KOPT-K1 (cell line): Measurements from ENCODE around the gene PTGIR.
"Not testable (repeated sequence)": the region's sequence is repeated elsewhere in the genome, so short reads cannot be mapped to it uniquely, and the experiment has no call there.

Source experiments
- H3K27ac ChIP-seq: fragments of 200-600 bp; sonication (generic); 2 replicates; pipeline ENCODE4 v1.5.1; 2016; ENCODE audit warnings: antibody characterized with exemption, mild to moderate bottlenecking, low read depth, low read length; ENCODE audit not compliant: poor library complexity, severe bottlenecking
- H3K36me3 ChIP-seq: fragments of 200-600 bp; sonication (generic); 2 replicates; pipeline ENCODE4 v1.5.1; 2017; ENCODE audit warnings: antibody characterized with exemption, mild to moderate bottlenecking, low read length, moderate library complexity; ENCODE audit not compliant: insufficient read depth
- H3K9me3 ChIP-seq: fragments of 200-600 bp; sonication (generic); 2 replicates; pipeline ENCODE4 v1.5.1; 2017; ENCODE audit warnings: antibody characterized with exemption, low read length, mild to moderate bottlenecking; ENCODE audit not compliant: insufficient read depth, poor library complexity, severe bottlenecking

PTGIR gene

GRCh38 chr19:46629546-46630025 is 4.7 kb upstream of the PTGIR start:
- no peak overlapping the region for H3K27ac ChIP-seq
- no peaks in the 10 kb centered on the region for H3K36me3 ChIP-seq
- no peaks in the 10 kb centered on the region for H3K9me3 ChIP-seq

GRCh38 chr19:46628970-46629369 is 4.1 kb upstream of the PTGIR start:
- H3K27ac ChIP-seq, H3K36me3 ChIP-seq, H3K9me3 ChIP-seq: not testable (repeated sequence)

DNA sequence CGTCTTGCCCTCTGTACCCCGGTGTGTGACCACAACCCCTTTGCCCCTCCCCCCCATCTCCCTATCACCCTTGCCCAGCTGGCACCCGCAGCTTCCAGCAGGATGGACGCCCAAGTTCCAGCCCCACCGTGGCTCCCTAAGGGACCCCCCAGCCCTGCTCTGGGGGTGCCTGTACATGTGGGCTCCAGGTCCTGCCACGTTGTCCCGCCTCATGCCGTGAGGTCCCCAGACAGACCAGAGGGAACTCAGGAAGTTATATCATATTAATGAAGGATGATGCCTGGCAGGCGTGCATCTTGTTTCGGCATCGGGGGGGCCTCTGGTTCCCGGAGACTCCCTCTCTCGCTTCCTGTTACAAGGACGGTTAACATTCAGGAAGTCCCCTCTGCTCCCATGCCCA is 1.6 kb upstream of the PTGIR start:
- no peak overlapping the region for H3K27ac ChIP-seq
- no peaks in the 10 kb centered on the region for H3K36me3 ChIP-seq
- no peaks in the 10 kb centered on the region for H3K9me3 ChIP-seq

GRCh38 chr19:46625731-46626130 is 842 bp upstream of the PTGIR start:
- H3K36me3 ChIP-seq = no peaks in the 10 kb centered on the region
- no peaks in the 10 kb centered on the region for H3K9me3 ChIP-seq
- no peak overlapping the region for H3K27ac ChIP-seq

GRCh38 chr19:46623915-46624502 is 880 bp downstream of the PTGIR start:
- no peak overlapping the region for H3K27ac ChIP-seq
- H3K36me3 ChIP-seq = no peaks in the 10 kb centered on the region

DNA sequence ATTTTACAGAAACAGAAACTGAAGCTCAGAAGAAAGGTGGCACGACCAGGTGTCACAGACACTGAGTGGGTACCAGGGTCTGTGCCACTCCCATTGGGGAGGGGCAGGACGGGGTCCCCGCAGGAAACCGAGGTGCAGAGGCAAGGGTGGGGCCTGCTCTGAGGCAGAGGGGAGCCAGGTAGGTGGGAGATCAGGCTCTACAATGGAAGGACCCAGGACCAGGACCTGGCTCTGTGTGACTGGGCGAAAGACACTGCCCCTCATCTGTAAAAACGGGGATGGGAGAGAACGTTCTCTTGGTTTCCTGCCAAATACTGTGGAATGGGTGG is 2.8 kb downstream of the PTGIR start:
- Histone ChIP-seq H3K9me3 (no peaks in the 10 kb centered on the region), H3K27ac (no peak overlapping the region), H3K36me3 (no peaks in the 10 kb centered on the region)

More at GRCh38 chr19:46623915-46624502, 880 bp downstream of the PTGIR start:
- H3K9me3 ChIP-seq = no peaks in the 10 kb centered on the region

GRCh38 chr19:46621191-46622117 is 3.4 kb downstream of the PTGIR start:
- Histone ChIP-seq H3K27ac (no peak overlapping the region), H3K36me3 (no peaks in the 10 kb centered on the region), H3K9me3 (no peaks in the 10 kb centered on the region)

DNA sequence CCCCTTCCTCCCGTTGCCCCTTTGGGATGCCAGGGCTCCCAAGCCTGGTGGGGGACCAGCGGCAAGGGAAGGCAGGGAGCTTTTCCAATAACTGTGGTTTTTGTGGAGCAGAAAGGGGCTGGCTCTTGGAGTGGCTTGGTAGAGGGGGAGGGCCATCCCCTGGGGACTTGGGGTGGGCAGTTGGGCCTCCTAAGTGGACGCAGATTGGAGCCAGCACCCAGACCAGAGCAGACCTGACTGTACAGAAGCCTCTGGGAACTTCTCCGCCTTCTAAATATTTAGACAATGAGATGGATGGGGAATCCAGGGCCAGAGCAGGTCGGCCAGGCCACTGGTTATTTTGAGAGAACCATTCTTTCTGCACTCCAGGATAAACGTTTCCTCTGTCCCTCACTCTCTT is 4.2 kb downstream of the PTGIR start:
- Histone ChIP-seq H3K27ac (no peak overlapping the region), H3K36me3 (no peaks in the 10 kb centered on the region), H3K9me3 (no peaks in the 10 kb centered on the region)

DNA sequence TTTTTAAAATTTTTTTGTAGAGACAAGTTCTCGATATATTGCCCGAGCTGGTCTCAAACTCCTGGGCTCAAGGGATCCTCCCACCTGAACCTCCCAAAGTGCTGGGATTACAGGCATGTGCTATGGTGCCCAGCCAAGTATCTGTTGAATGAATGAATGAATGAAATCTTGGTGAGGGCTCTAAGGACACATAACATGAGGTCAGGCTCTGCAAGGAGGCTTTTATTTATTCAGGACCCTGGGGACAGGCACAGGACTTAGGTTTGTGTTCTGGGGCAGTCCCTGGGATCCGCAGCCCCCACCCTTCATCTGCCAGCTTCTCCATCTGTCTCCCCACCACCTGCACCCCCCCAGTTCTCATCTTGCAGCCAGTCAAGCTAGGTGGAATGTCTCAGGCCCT is 4.6 kb downstream of the PTGIR start:
- no peak overlapping the region for H3K27ac ChIP-seq
- no peaks in the 10 kb centered on the region for H3K36me3 ChIP-seq
- H3K9me3 ChIP-seq = no peaks in the 10 kb centered on the region

GRCh38 chr19:46618670-46619231 is 6.1 kb downstream of the PTGIR start:
- Histone ChIP-seq H3K27ac (no peak overlapping the region), H3K9me3 (no peaks in the 10 kb centered on the region), H3K36me3 (no peaks in the 10 kb centered on the region)

- Histone ChIP-seq H3K27ac (no peak overlapping the region), H3K36me3 (no peaks in the 10 kb centered on the region)
Measured at GRCh38 chr19:46617601-46618000, 7.3 kb downstream of the PTGIR start.

DNA sequence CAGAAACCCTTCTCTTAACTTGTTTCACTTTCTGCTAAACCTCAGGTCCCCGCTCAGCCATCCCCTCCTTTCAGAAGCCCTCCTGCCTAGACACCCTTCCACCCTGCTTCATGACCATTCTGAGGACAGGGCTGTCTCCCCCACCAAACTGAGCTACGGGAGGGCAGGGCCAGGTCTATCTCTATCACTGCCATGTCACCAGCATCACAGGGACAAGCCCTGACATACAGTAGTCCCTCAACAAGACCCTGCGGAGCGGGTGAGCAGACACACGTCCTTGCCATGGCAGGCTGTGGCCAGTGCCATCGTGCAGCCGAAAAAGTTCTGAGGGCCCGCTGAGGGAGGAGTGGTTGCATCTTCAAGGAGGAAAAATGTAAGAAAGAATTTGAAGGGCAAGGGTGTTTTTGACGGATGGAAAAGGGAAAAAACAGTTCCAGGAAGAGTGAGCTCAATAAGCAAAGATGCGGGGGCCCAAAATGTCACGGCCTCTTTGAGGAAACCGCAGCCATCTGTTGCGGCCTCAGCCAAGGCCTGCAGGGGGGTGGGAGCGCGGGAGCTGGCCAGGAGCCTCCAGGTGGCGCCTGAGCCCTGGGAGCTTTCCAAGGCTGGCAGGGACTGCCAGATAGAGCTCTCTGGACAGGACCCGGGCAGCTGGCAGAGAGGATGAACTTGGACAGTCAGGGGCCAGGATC is 8.1 kb downstream of the PTGIR start:
- H3K36me3 ChIP-seq = no peaks in the 10 kb centered on the region
- H3K27ac ChIP-seq = peak overlapping the region; percentile 20
- no peaks in the 10 kb centered on the region for H3K9me3 ChIP-seq

More at GRCh38 chr19:46617601-46618000, 7.3 kb downstream of the PTGIR start:
- no peaks in the 10 kb centered on the region for H3K9me3 ChIP-seq

- H3K36me3 ChIP-seq = peaks cover 3% of the 10 kb centered on the region
- H3K9me3 ChIP-seq = no peaks in the 10 kb centered on the region
- H3K27ac ChIP-seq = no peak overlapping the region
Measured at GRCh38 chr19:46615966-46616365, 8.9 kb downstream of the PTGIR start.

- Histone ChIP-seq H3K36me3 (peaks cover 19% of the 10 kb centered on the region), H3K27ac (no peak overlapping the region)
Measured at GRCh38 chr19:46614114-46614722, 10.7 kb downstream of the PTGIR start.

DNA sequence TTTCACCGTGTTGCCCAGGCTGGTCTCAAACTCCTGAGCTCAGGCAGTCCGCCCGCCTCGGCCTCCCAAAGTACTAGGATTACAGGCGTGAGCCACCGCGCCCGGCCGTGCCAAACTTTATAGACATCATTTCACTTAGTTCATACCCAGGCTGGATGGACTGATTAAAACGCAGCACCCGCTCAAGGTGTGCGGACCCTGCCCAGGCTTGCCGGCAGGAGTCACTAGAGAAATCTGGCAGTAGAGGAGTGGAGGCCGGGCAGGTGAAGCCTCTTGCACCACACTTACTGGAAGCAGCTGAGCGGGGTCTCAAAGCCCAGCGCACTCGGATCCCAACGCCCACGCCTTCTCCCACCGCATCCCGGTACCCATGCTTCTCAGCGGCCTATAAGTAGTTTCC is 11.4 kb downstream of the PTGIR start:
- H3K9me3 ChIP-seq = no peaks in the 10 kb centered on the region
- peaks cover 26% of the 10 kb centered on the region for H3K36me3 ChIP-seq
- H3K27ac ChIP-seq = no peak overlapping the region

More at GRCh38 chr19:46614114-46614722, 10.7 kb downstream of the PTGIR start:
- no peaks in the 10 kb centered on the region for H3K9me3 ChIP-seq
